Pancreas (tissue), 10 donors: ENCODE data around the gene LONP2. TPM values are rescaled to one million over a fixed set of nuclear protein-coding genes. Genes with fewer than 3 reads are reported as not detected.
A peak's percentile ranks its signal among the peaks of the same experiment; 100 is the strongest.
"Not testable (repeated sequence)": the region's sequence is repeated elsewhere in the genome, so short reads cannot be mapped to it uniquely, and the experiment has no call there.

Experiments used
- ATAC-seq, 4 donors: fragments of 200-7000 bp; cut with Tn5 transposase; one replicate each; pipeline versions ENCODE4 v1.8.0 to v1.9.1; 2020; ENCODE audit warnings: mild to moderate bottlenecking in 4 of 4, moderate library complexity in 4 of 4
- DNase-seq, 6 donors: peaks; one replicate each; pipeline ENCODE4 v3.0.0-alpha.2; 2020
- FAIRE-seq: peaks from 2 replicates; lab custom pipeline; 2012; peaks lifted over from hg19 to GRCh38; lab: Jason Lieb, UNC
- H3K27ac ChIP-seq, 4 donors: fragments of 200-600 bp; sonication (generic); 1 replicate in 3 of 4; 2 replicates in 1 of 4; pipeline versions ENCODE4 v1.5.0 to v1.8.0; 2020
- H3K27me3 ChIP-seq, 4 donors: fragments of 200-600 bp; one replicate each; pipeline ENCODE4 v1.8.0; 2021
- H3K36me3 ChIP-seq, 3 donors: fragments of 200-600 bp; sonication (generic) in 1 of 3; one replicate each; pipeline versions ENCODE4 v1.5.0 to v1.8.0; 2020 to 2021
- H3K4me1 ChIP-seq, 3 donors: fragments of 200-600 bp; one replicate each; pipeline ENCODE4 v1.8.0; 2021
- H3K4me3 ChIP-seq, 4 donors: fragments of 200-600 bp; sonication (generic) in 2 of 4; one replicate each; pipeline versions ENCODE4 v1.5.0 to v1.8.0; 2020 to 2021
- H3K9me3 ChIP-seq, 4 donors: fragments of 200-600 bp; one replicate each; pipeline ENCODE4 v1.8.0; 2021
- CTCF ChIP-seq, 4 donors: fragments of 200-600 bp; sonication (generic) in 3 of 4; IDR thresholded peaks; one replicate each; pipeline versions ENCODE4 v1.5.0 to v1.8.0; 2021; ENCODE audit warnings: antibody characterized with exemption in 4 of 4
- WGBS, 2 donors: extraction: QIAGEN DNeasy Blood & Tissue Kit; methylation state at CpG; one replicate each; pipeline ENCODE4 v1.1.7; 2013; 5-methylcytosine and 5-hydroxymethylcytosine counted together
- intact Hi-C, 3 donors: fragments of 100-400 bp; cut with DNase I; formaldehyde crosslinking; loops; one replicate each; pipeline versions ENCODE4 v1.11.1 to v1.14.2; 2022
- polyA plus RNA-seq, 2 donors: library from polyadenylated mRNA; stranded (reverse); fragments of 200-250 nt; gene quantifications; one replicate each; pipeline ENCODE4 v1.2.3, GENCODE V29; 2013
- total RNA-seq, 6 donors: library from RNA; stranded (reverse); fragmentation: NEBNext Ultra II Directional in 4 of 6; extraction: Animal tissue kit (Norgen Biotek cat#: 25700) in 4 of 6; gene quantifications; one replicate each; pipeline versions ENCODE4 v1.2.1 to v1.2.4, GENCODE V29; 2021 to 2023
- donor health status: healthy with polysubstance abuse.
- donor health status: DM: no; HTN: no; CAD: no; lungs with moderate emphysema.
- donor health status: DM: no; HTN: no; CAD: no.
- donor health status: control.
- donor health status: control.
- donor health status: Bipolar disorder and iron deficiency.
- donor health status: DM: yes; HTN: yes; CAD: no.
- donor health status: DM: no; HTN: no; CAD: no.
- donor health status: DM: no; HTN: no; CAD: no.
- donor health status: DM: yes; HTN: yes; CAD: no.

Gene LONP2
- total and polyA plus RNA-seq, 8 donors = 31.4 to 49.1 (median 41.6) TPM

GRCh38 chr16:48374255-48374654 is 130.2 kb downstream of the LONP2 start:
- peaks cover 5 to 48% (median 40%) of the 10 kb centered on the region in 3 donors for H3K4me1 ChIP-seq
- no peak for FAIRE-seq

GRCh38 chr16:48377301-48377700 is 133.2 kb downstream of the LONP2 start:
- intact Hi-C loops, H3K4me3 ChIP-seq, ATAC-seq, DNase-seq, H3K9me3 ChIP-seq, H3K27me3 ChIP-seq, H3K27ac ChIP-seq, FAIRE-seq, H3K36me3 ChIP-seq: not testable (repeated sequence)
- H3K4me1 ChIP-seq = peaks cover 14 to 49% (median 46%) of the 10 kb centered on the region in 3 donors
- WGBS, 2 donors = 96 to 97% methylated on average over 7 of the region's 7 CpGs

More at GRCh38 chr16:48374255-48374654, 130.2 kb downstream of the LONP2 start:
- no peak for TF ChIP-seq CTCF (IDR thresholded peaks at IDR 0.05)
- intact Hi-C loops = no loop called here
- H3K27me3 ChIP-seq = no peaks in the 10 kb centered on the region
- 30 to 38% methylated on average over 2 of the region's 2 CpGs for WGBS, 2 donors
- H3K27ac ChIP-seq = no peak overlapping the region
- DNase-seq = no peak
- H3K36me3 ChIP-seq = no peaks in the 10 kb centered on the region
- no peak overlapping the region for H3K4me3 ChIP-seq
- no peaks in the 10 kb centered on the region for H3K9me3 ChIP-seq
- no peak for ATAC-seq

- no peaks in the 10 kb centered on the region for H3K9me3 ChIP-seq
- WGBS, 2 donors = 67 to 69% methylated on average over 5 of the region's 5 CpGs
- ATAC-seq (no peak), FAIRE-seq (no peak), DNase-seq (no peak)
- H3K4me3 ChIP-seq = no peak overlapping the region
- TF ChIP-seq CTCF (IDR thresholded peaks at IDR 0.05) = no peak
- no peaks in the 10 kb centered on the region for H3K27me3 ChIP-seq
- H3K36me3 ChIP-seq = no peaks in the 10 kb centered on the region
- peaks cover 23 to 55% (median 52%) of the 10 kb centered on the region in 3 donors for H3K4me1 ChIP-seq
- intact Hi-C loops = no loop called here
- no peak overlapping the region for H3K27ac ChIP-seq
Measured at GRCh38 chr16:48378276-48378675, 134.2 kb downstream of the LONP2 start.

- intact Hi-C loops = no loop called here
- no peaks in the 10 kb centered on the region for H3K27me3 ChIP-seq
- H3K9me3 ChIP-seq = no peaks in the 10 kb centered on the region
- peaks cover 28 to 54% (median 53%) of the 10 kb centered on the region in 3 donors for H3K4me1 ChIP-seq
- DNase-seq = no peak
- 76 to 82% methylated on average over 1 of the region's 1 CpG for WGBS, 2 donors
- peak in 1 of 4 donors; percentile 11 for ATAC-seq
- no peak for TF ChIP-seq CTCF (IDR thresholded peaks at IDR 0.05)
- H3K36me3 ChIP-seq = no peaks in the 10 kb centered on the region
- FAIRE-seq = no peak
- H3K4me3 ChIP-seq = no peak overlapping the region
- H3K27ac ChIP-seq = no peak overlapping the region
Measured at GRCh38 chr16:48378836-48379235, 134.7 kb downstream of the LONP2 start.

GRCh38 chr16:48381201-48381600 is 137.1 kb downstream of the LONP2 start:
- Histone ChIP-seq H3K9me3 (no peaks in the 10 kb centered on the region), H3K36me3 (no peaks in the 10 kb centered on the region), H3K4me3 (no peak overlapping the region), H3K27me3 (no peaks in the 10 kb centered on the region), H3K27ac (no peak overlapping the region), H3K4me1 (peaks cover 28 to 46% (median 43%) of the 10 kb centered on the region in 3 donors)
- 63 to 67% methylated on average over 5 of the region's 5 CpGs for WGBS, 2 donors
- no peak for TF ChIP-seq CTCF (IDR thresholded peaks at IDR 0.05)
- no peak for FAIRE-seq
- intact Hi-C loops = no loop called here
- ATAC-seq = no peak
- no peak for DNase-seq
